Duodenal mucosa (tissue), 2 donors: Measurements from ENCODE around the gene KDM2A.
"Not testable (repeated sequence)": the region's sequence is repeated elsewhere in the genome, so short reads cannot be mapped to it uniquely, and the experiment has no call there.

Experiments used
- H3K27ac ChIP-seq: one replicate; pipeline ENCODE4 v1.7.0; 2013; ENCODE audit warnings: low read depth, low read length
- H3K27me3 ChIP-seq, 2 donors: one replicate each; pipeline ENCODE4 v1.7.0; 2013; ENCODE audit warnings: low read length in 2 of 2, control low read depth in 1 of 2; ENCODE audit not compliant: insufficient read depth in 2 of 2, control insufficient read depth in 1 of 2
- H3K36me3 ChIP-seq, 2 donors: one replicate each; pipeline ENCODE4 v1.7.0; 2013; ENCODE audit warnings: low read length in 2 of 2, control low read depth in 1 of 2; ENCODE audit not compliant: insufficient read depth in 2 of 2, control insufficient read depth in 1 of 2
- H3K4me1 ChIP-seq, 2 donors: one replicate each; pipeline ENCODE4 v1.7.0; 2013; ENCODE audit warnings: low read length in 2 of 2, control low read depth in 1 of 2; ENCODE audit not compliant: insufficient read depth in 2 of 2, control insufficient read depth in 1 of 2
- H3K4me3 ChIP-seq, 2 donors: one replicate each; pipeline ENCODE4 v1.7.0; 2013; ENCODE audit warnings: low read length in 2 of 2, low read depth in 1 of 2
- H3K9ac ChIP-seq, 2 donors: one replicate each; pipeline ENCODE4 v1.7.0; 2013; ENCODE audit warnings: low read length in 2 of 2, low read depth in 1 of 2
- H3K9me3 ChIP-seq, 2 donors: one replicate each; pipeline ENCODE4 v1.7.0; 2013; ENCODE audit warnings: low read length in 2 of 2, control low read depth in 1 of 2; ENCODE audit not compliant: control insufficient read depth in 1 of 2

Gene KDM2A

DNA sequence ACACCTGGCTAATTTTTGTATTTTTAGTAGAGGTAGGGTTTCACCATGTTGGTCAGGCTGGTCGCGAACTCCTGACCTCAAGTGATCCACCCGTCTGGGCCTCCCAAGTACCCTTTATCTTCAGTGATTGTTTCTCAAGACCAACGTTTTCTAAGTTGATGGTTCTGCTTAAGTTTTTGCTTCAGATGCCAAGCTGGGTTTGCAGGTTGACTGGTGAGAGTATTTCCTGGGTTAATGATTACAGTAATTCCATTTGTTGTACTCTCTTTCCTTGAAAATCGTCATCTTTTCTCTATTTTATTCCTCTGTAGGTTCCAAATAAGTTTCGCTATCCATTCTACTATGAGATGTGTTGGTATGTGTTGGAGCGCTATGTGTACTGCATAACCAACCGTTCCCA is 108.7 kb downstream of the KDM2A start:
- Histone ChIP-seq H3K4me3 (no peak overlapping the region), H3K4me1 (no peaks in the 10 kb centered on the region), H3K27me3 (no peaks in the 10 kb centered on the region), H3K9ac (no peak overlapping the region), H3K9me3 (no peaks in the 10 kb centered on the region), H3K36me3 (peaks cover 12 to 54% of the 10 kb centered on the region in 2 donors), H3K27ac (no peak overlapping the region)

DNA sequence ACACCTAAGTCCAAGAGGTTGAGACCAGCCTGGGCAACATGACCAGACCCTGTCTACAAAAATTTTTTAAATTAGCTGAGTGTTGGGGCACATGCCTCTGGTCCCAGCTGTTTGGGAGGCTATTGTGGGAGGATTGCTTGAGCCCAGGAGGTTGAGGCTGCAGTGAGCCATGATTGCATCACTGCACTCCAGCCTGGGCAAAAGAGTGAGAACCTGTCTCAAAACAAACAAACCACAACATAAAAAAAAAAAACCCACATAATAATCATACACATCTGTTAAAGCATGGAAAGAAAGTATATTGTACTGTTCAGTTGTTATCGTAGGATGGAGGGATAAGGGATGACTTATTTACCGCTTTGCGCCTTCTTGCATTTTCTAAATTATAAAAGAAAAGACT is 111.3 kb downstream of the KDM2A start:
- Histone ChIP-seq H3K27ac (no peak overlapping the region), H3K4me3 (no peak overlapping the region), H3K27me3 (no peaks in the 10 kb centered on the region), H3K9me3 (no peaks in the 10 kb centered on the region), H3K4me1 (no peaks in the 10 kb centered on the region), H3K9ac (no peak overlapping the region), H3K36me3 (peaks cover 14 to 48% of the 10 kb centered on the region in 2 donors)

DNA sequence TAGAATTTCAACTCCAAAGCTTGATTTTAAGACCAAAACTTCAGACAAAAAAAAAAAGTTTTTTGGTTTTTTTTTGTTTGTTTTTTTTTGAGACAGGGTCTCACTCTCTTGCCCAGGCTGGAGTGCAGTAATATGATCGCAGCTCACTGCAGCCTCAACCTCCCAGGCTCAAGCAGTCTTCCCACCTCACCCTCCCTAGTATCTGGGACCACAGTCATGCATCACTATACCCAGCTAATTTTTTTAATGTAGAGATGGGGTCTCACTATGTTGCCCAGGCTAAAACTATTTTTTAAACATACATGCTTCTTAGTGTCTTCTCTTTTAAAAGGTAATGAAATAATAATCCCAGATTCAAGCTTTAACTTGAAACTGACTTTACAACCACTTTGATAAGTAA is 111.8 kb downstream of the KDM2A start:
- no peaks in the 10 kb centered on the region for H3K9me3 ChIP-seq
- no peak overlapping the region for H3K4me3 ChIP-seq
- no peaks in the 10 kb centered on the region for H3K27me3 ChIP-seq
- no peak overlapping the region for H3K9ac ChIP-seq
- H3K4me1 ChIP-seq = no peaks in the 10 kb centered on the region
- H3K27ac ChIP-seq = no peak overlapping the region
- H3K36me3 ChIP-seq = peaks cover 14 to 45% of the 10 kb centered on the region in 2 donors

DNA sequence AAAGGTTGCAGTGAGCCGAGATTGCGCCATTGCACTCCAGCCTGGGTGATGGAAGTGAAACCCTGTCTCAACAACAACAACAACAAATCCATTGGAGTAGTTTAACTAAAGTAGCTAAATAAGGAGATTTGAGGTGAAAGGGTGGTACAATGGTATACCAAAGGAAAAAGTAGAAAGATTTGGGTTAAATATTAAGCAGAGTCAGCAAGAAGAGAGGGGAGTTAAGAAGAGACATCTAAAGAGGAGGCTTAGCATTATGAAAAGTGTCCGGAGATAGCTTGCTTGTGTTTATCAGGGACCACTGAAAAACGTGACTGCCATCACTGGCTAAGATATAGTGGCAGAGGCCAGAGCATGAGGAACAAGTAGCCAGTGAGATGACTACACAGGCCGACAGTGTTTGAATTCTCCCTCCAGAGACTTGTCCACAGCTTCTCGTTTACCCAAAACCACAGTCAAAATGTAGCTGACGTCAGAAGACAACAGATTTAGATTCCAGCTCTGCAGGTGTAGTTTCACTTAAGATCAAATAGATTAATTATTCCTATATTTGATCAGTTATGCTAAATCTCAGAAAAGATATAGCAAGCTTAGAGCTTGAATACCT is 114.6 kb downstream of the KDM2A start:
- H3K27me3 ChIP-seq = no peaks in the 10 kb centered on the region
- H3K36me3 ChIP-seq = peaks cover 10 to 30% of the 10 kb centered on the region in 2 donors
- no peak overlapping the region for H3K9ac ChIP-seq
- no peaks in the 10 kb centered on the region for H3K9me3 ChIP-seq
- H3K27ac ChIP-seq = no peak overlapping the region
- H3K4me1 ChIP-seq = peaks cover under 1 to 4% of the 10 kb centered on the region in 2 donors
- no peak overlapping the region for H3K4me3 ChIP-seq

DNA sequence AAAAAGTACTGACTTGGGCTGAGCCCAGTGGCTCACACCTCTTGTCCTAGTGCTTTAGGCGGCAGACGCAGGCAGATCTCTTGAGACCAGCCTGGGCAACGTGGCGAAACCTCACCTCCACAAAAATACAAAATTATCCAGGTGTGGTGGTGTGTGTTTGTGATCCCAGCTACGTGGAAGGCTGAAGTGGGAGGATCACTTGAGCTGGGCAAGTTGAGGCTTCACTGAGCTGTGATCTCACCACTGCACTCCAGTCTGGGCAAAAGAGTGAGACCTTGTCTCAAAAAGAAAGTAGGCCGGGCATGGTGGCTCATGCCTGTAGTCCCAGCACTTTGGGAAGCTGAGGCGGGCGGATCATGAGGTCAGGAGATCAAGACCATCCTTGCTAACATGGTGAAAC is 115.5 kb downstream of the KDM2A start:
- H3K9ac ChIP-seq, H3K9me3 ChIP-seq, H3K4me3 ChIP-seq, H3K27me3 ChIP-seq, H3K27ac ChIP-seq: not testable (repeated sequence)
- Histone ChIP-seq H3K36me3 (peaks cover 10 to 22% of the 10 kb centered on the region in 2 donors), H3K4me1 (peaks cover 9 to 13% of the 10 kb centered on the region in 2 donors)

DNA sequence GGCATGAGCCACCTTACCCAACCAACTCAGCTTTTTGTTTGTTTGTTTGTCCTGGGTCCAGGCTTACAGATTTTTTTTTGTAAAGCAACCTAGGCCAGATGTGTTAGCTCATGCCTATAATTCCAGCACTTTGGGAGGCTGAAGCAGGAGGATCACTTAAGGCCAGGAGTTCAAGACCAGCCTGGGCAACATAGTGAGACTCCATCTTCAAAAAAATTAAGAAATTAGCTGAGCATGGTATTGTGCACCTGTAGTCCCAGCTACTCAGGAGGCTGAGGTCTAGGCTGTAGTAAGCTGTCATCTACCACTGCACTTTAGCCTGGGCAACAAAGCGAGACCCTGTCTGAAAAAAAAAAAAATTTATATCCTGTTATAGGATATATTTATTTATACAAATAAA is 118.5 kb downstream of the KDM2A start:
- Histone ChIP-seq H3K4me3 (no peak overlapping the region), H3K27me3 (no peaks in the 10 kb centered on the region), H3K4me1 (peaks cover 25 to 32% of the 10 kb centered on the region in 2 donors), H3K36me3 (peaks cover 3 to 5% of the 10 kb centered on the region in 2 donors), H3K9ac (no peak overlapping the region), H3K9me3 (no peaks in the 10 kb centered on the region), H3K27ac (no peak overlapping the region)

DNA sequence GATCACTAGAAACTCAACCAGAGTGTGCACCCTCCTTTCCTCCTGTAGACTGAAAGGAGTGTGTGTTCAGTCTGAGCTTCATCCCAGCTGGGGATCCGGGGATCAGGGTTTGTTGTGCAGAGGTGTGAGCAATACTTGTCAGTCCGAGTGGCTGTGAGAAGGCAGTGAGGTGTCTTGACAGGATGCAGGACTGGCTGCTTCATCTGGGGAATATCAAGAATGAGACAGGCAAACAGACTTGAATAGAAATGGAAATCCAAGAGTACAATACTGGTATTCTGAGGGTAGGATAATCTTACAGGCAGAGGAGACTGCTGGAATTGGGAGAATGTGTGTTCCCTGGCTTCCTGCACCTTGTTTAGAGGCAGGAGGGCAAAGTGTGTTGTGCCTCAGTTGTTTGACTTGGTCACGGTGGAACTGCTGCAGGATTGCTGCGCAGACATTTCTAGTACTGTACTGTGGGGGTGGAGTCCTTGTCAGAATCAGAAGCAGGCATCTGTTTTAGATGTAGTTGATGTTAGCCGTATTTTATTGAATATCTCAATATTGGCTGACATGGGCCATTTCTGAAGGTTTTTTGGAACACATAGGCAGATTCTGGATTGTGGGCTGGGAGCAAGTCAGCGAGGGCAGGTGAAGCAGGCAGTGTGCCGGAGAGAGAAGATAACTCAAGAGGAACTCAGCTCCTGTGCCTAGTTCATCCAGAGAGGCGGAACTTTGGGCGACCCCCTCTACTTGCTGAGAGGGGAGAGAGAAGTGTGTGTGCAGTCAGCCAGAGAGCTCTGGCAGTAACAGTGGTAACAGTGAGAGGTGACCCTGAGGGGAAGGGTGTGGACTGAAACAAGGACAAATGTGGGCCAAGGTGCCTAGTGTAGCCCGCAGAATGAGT is 120.1 kb downstream of the KDM2A start:
- Histone ChIP-seq H3K4me1 (peaks cover 30 to 39% of the 10 kb centered on the region in 2 donors), H3K36me3 (peaks cover 14 to 19% of the 10 kb centered on the region in 2 donors), H3K9me3 (no peaks in the 10 kb centered on the region), H3K27me3 (no peaks in the 10 kb centered on the region), H3K4me3 (peak overlapping the region; percentile 76 to 89), H3K27ac (peak overlapping the region; percentile 17), H3K9ac (peak overlapping the region; percentile 37 to 57)

DNA sequence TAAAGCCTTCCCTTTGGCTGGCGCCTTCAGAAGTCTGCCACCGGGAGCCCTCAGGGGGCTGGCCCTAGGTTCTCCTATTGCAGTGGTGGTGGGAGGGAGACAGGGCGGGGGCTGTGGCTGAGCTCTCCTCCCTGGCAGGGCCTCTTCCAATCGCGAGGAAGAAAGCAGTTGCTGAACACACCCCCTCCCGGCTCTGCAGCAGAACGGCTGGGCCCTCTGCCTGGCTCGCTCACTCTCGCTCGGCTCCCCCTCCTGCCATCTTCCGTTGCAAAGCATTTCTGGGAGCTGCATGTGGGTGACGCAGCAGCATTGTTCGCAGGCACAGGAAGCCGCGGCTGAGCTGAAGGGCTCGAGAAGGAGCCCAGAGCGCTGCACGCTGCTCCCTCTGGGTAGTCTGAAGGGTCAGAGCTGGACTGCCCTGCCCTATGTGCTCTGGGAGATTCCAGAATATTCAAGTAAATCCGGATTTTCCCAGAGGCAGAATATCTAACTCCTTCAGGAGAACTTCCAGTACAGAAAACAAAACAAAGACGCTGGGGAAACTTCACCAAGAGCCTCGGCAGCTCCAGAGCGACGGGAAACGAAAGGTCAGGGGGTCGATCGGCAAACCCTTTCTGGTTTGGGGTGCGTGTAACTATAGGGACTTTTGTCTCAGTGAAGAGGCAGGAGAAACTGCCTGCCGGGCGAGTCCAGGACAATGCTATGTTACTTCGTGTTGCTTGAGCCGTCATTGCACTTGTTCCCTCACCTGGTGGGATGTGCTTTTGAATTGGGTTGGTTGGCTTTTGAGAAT is 120.9 kb downstream of the KDM2A start:
- H3K9ac ChIP-seq = peak overlapping the region; percentile 79 to 86
- no peaks in the 10 kb centered on the region for H3K9me3 ChIP-seq
- H3K27me3 ChIP-seq = no peaks in the 10 kb centered on the region
- peak overlapping the region; percentile 88 for H3K27ac ChIP-seq
- peaks cover 18 to 21% of the 10 kb centered on the region in 2 donors for H3K36me3 ChIP-seq
- peak overlapping the region; percentile 76 to 89 for H3K4me3 ChIP-seq
- H3K4me1 ChIP-seq = peaks cover 30 to 39% of the 10 kb centered on the region in 2 donors

DNA sequence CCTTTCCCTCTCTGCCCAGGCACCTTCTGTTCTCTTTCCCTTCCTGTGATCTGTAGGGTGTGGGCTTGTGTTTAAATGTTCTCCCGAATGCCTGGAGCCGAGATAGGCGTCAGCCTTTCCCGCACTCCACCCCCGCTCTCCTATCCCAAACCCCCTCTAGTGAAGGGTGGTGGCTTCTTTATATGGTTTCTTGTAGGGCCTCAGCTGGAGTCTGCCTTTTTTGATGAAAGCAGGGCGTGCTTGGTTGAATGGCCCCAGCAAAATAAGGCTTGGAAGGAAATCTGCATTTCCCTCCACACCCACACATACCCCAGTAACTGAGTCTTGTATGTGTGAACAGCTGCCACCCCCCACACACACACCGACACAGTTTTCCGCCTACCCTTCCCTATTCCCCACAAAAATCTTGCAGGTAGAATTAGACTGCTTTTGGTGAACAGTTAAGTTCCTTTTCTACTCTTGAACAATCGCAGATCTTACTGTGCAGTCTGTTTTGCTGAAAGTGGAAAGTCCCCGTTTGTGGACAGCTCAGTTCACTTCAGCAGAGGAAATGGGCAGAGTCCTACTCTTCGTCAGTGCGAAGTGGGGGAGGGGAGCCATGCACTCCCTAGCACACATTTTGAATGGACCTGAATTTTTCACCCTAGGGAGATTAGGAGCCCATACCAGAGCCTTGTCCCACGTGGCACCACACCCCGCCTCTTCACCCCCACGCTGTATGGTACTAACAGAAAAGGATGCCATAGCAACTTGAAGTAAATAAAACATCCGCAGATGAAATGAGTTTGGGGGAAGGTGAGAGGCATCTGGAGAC is 121.7 kb downstream of the KDM2A start:
- peaks cover 26 to 29% of the 10 kb centered on the region in 2 donors for H3K36me3 ChIP-seq
- H3K27me3 ChIP-seq = no peaks in the 10 kb centered on the region
- peaks cover 30 to 39% of the 10 kb centered on the region in 2 donors for H3K4me1 ChIP-seq
- no peaks in the 10 kb centered on the region for H3K9me3 ChIP-seq
- peak overlapping the region; percentile 88 for H3K27ac ChIP-seq
- peak overlapping the region; percentile 79 to 86 for H3K9ac ChIP-seq
- H3K4me3 ChIP-seq = peak overlapping the region; percentile 76 to 89
